Pons (tissue), 1 donor: ENCODE results near the gene EEF1B2.
"Not testable (repeated sequence)": the region's sequence is repeated elsewhere in the genome, so short reads cannot be mapped to it uniquely, and the experiment has no call there.

Source experiments
- DNase-seq: peaks from one replicate; pipeline ENCODE4 v3.0.0-alpha.2; 2016; ENCODE audit warnings: low spot score

EEF1B2 gene

DNA sequence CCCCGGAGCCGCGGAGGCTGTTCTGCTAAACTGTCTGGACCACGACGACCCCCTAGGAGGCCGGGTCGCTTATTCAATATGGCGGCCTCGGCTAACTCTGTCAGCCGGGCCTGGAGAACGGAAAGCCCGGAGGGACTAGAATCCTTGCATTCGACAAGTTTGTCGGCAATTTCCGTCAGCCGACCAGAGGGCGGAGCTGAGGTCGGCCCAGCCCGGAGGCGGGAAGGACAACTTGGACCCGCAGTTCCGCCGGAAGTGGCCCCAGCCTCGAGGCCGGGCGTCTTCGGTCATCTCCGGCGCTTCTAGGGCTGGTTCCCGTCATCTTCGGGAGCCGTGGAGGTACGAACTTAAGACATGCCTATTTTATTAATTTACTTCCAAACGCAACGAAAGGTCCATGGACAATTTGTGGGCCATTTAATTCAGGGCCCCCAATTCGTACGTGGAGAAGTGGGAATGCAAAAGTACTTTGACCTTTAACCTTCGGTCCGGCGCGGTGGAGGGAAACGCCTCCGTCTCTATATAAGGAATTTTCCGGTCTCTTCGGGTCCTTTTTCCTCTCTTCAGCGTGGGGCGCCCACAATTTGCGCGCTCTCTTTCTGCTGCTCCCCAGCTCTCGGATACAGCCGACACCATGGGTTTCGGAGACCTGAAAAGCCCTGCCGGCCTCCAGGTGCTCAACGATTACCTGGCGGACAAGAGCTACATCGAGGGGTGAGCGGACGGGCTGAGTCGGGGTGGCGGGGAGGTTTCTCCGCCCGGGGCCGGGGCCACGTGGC lies at the start of gene EEF1B2, which contains the start of gene NDUFS1:
TSS of gene EEF1B2 (plus strand) at position 550 of the 779 bp plus-strand sequence. CDS start at position 635, 85 bp downstream.
TSS of gene NDUFS1 (minus strand) at position 99 of the 779 bp plus-strand sequence. CDS start 5,766 bp downstream, outside the sequence.
- peak; percentile 99 for DNase-seq

DNA sequence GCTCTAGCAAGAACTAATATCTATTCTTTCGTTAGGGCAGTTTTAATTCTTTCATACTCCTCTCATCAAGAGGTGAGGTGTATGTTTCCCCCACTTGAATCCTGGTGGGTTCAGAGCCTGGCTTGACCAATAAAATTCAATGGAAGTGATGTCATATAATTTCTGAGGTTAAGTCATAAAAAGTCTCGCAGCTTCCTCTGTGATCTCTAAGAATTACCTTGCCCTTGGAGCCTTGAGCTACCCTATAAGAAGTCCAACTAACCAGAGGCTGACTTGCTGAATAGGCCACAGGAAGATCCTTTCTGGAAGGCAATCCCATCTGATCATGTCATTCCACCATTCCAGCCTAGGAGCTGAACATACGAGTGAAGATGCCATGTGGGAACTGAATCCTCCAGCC lies 47.6 kb upstream of the EEF1B2 start:
- no peak for DNase-seq

DNA sequence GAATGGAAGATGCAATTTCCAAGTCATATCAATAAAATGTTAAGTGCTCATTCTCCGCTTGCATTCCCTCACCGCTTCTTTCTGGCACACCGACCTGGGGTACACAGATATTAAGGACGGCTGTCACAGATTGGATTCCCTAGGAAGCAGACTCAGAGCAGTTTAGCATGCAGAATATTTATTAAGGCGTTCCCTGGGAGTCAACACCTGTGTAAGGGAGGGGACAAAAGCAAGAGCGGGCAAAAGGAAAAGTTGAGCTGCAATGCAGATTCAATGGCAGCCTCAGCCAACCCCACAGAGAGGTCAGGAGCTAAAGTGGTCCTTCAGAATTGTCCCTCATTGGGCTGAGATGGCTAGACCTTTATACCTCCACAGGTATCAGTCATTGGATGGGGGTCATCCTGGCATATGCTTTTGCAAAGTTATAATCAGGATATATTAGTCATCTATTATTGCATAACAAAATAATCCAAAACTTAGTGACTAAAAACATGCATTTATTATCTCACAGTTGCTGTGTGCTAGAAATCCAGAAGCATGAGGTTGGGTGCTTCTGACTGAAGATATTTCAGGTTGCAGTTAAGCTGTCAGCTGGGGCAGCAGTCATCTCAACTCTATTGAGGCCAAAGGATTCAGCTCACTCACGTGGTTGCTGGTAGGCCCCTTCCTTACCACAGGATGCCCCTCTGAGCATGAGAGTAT lies 46.7 kb upstream of the EEF1B2 start:
- DNase-seq = no peak

DNA sequence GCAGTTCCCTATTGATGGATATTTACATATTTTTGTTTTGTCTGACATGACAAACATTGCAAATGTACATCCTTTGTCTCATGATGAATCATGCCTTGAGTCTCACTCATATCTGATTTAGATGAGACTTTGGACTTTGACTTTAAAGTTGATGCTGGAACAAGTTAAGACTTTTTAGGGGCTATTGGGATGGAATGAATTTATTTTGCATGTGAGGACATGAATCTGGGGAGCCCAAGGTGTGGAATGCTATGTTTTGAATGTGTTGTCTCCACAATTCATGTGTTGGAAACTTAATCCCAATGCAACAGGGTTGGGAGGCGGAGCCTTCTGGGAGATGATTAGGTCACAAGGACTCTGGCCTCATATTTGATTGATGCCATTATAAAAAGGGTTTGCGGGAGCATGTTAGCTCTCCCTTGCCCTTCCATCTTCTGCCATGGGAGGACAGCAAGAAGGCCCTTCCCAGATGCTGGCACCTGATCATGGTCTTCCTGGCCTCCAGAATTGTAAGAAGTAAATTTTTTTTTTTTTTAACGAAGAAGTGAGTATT lies 44.6 kb upstream of the EEF1B2 start:
- no peak for DNase-seq

DNA sequence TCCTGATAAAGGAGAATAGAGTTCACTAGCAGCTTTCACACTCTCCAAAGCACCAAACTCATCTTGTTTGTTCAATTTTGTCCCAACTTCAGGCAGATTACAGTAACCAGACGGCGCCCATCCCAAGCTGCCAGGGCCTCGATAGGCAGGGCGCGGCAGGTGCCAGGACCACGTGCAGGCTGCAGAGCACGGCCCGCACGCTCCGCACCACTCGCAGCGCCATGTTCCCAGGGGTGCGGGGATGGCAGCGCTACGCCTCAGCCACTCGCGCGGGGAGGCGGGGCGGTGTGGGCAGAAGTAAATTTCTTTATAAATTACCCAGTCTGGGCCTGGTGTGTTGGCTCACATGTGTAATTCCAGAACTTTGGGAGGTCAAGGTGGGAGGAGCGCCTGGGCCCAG lies 43.4 kb upstream of the EEF1B2 start:
- DNase-seq = no peak

DNA sequence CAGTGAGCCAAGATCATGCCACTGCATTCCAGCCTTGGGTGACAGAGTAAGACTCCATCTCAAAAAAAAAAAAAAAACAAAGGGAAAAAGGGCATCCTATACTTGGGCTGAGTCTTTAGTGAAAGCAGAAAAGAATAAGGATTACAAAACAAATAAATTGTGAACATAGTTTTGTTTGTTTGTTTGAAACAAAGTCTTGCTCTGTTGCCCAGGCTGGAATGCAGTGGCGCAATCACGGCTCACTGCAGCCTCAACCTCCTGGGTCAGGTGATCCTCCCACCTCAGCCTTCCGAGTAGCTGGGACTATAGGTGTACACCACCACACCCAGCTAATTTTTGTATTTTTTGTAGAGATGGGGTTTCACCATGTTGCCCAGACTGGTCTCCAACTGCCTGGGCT lies 37.1 kb upstream of the EEF1B2 start:
- not testable (repeated sequence) for DNase-seq

GRCh38 chr2:206125901-206126300 lies 33.8 kb upstream of the EEF1B2 start:
- DNase-seq = no peak

- no peak for DNase-seq
Observed at GRCh38 chr2:206127656-206128055, 32.0 kb upstream of the EEF1B2 start.

GRCh38 chr2:206143451-206143850 lies 16.2 kb upstream of the EEF1B2 start:
- no peak for DNase-seq

- no peak for DNase-seq
Observed at GRCh38 chr2:206144383-206144782, 15.3 kb upstream of the EEF1B2 start.

DNA sequence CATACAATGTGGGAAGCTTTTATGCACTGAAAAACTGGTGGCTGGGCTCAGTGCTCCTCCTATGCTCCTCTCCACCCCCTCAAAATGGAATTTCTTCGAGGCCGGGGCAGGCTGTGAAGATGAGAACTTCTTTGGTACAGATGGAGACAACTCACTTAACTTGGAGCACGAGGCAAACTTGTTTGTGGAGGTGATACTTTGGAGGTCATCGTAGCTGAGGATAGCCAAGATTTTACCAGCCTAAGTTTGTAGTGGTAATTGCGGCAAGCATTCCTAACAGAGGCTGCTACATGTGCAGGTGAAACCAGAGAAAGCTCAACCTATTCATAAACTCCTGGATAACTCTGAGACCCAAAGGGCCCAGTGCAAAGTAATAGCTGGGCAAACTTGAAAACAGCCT lies 14.0 kb upstream of the EEF1B2 start:
- DNase-seq = no peak

GRCh38 chr2:206149330-206149729 lies 10.4 kb upstream of the EEF1B2 start:
- no peak for DNase-seq

DNA sequence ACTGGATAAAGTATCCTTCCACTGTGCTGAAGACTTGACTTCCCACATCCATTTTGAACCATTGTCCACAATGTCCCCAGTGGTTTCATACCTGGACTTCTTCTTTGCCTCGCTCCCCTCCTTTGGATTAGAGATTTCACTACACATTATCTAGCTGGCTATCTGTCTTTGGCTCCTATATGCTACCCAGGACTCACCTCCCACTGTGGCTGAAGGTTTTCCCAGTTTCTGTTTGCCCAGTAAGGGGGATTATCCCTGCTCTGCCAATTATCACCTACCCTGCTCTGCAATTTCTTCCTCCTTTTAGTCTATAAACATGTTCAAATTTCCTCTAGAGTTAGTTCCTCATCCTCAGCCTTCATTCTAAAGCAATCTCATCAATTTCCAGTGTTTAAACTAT lies 9.5 kb upstream of the EEF1B2 start:
- DNase-seq = no peak

DNA sequence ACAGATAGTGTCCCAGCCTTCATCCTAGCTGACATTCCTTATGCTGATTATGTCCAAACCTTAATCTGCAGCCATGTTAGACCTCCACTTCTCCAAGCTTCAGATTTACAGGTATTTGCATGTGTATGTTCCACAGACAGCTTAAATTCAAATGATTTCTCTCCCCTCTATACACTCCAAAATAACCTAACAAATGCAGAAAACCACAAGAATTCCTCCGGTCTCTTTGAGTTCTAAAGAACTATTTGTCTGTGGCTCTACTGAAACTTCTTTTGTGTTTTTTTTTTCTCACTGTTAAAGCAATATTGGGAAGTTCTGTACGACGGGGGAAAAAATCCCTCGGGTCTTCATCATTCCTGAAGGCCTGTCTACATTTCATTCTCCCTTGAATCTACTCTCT lies 9.1 kb upstream of the EEF1B2 start:
- DNase-seq = no peak

GRCh38 chr2:206154197-206154596 lies 5.5 kb upstream of the EEF1B2 start:
- DNase-seq = no peak

GRCh38 chr2:206157014-206157413 lies 2.7 kb upstream of the EEF1B2 start:
- not testable (repeated sequence) for DNase-seq

- DNase-seq = peak; percentile 44
Observed at GRCh38 chr2:206158563-206159345, 941 bp upstream of the EEF1B2 start.

GRCh38 chr2:206160125-206160806 lies 571 bp downstream of the EEF1B2 start:
- DNase-seq = no peak

DNA sequence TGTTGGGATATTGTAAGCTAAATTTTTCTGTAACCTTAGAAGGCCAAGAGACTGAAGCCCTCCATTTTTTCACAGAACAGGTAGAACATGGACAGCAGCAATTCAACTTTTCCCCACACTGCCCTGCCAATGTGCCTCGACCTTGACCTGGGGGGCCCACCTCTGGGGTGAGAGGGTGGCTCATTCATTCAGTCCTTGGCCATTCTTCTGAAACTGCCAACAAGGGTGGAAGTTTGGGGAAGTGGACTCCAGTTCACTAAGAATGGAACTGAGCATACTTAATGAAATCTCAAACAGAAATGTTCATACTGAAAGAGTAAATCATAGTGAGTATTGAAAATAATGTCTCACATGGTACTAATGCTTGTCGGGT lies 1.1 kb downstream of the EEF1B2 start:
- DNase-seq = no peak

DNA sequence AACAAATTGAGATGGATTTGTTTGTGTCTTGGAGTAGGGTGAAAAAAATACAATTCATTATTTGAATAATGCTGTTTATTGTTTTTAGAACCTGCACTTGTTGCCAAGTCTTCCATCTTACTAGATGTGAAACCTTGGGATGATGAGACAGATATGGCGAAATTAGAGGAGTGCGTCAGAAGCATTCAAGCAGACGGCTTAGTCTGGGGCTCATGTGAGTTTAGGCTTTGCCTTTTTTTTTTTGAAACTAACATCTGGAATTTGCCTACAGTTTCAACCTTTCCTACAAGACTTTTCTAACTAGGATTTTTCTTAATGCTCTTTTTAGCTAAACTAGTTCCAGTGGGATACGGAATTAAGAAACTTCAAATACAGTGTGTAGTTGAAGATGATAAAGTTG lies 2.7 kb downstream of the EEF1B2 start:
- not testable (repeated sequence) for DNase-seq

DNA sequence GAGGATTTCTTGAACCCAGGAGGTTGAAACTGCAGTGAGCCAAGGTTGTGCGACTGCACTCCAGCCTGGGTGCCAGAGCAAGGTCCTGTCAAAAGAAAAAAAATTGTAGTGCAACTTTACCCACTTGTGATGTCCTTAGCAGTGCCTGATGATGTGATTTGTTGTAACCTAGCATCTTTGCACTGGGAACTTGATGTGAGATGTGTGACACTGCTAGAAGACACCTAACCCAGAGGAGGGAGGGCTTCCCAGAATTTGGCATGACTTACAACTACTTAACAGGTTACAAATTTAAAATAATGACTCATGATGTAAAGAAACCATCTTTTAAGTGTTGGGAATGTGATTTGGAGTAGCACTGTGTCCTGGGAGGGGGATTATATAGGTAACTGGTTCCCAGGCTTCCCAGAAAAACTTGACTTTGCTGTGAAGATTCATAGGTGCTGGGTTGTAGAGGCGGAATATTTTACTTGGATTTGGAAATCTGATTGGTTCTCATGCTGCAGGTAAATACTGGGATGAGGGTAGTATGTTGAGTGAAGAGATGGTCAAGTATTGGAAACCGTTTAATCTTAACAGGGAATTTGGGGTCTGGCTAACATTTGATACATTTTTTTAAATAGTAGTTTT lies 3.7 kb downstream of the EEF1B2 start:
- DNase-seq = no peak
